SK-N-SH (cell line): ENCODE measurements around the gene MAN2A1.

ENCODE experiments used
- CTCF ChIP-seq: fragments of 200-600 bp; sonication (generic); IDR thresholded peaks from 2 replicates; pipeline ENCODE4 v1.6.1; 2017; ENCODE audit warnings: antibody characterized with exemption, mild to moderate bottlenecking, moderate library complexity
- ELF1 ChIP-seq: IDR thresholded peaks from 2 replicates; pipeline ENCODE4 v1.4.0; 2012
- FOXJ3 ChIP-seq: sonication (generic); formaldehyde crosslinking; IDR thresholded peaks from 2 replicates; pipeline ENCODE4 v1.5.1; 2020; ENCODE audit warnings: mild to moderate bottlenecking, missing genetic modification reagents
- MXI1 ChIP-seq: IDR thresholded peaks from 2 replicates; pipeline ENCODE4 v1.6.1; 2012; ENCODE audit warnings: mild to moderate bottlenecking, low read depth, low read length, improper control_type of control experiment
- POLR2AphosphoS5 ChIP-seq: IDR thresholded peaks from 2 replicates; pipeline ENCODE4 v1.6.1; 2012; ENCODE audit warnings: low read depth, low read length
- REST ChIP-seq: IDR thresholded peaks from 2 replicates; pipeline ENCODE4 v1.6.1; 2012; ENCODE audit warnings: mild to moderate bottlenecking, low read depth, low read length, moderate library complexity
- SMC3 ChIP-seq: IDR thresholded peaks from 2 replicates; pipeline ENCODE4 v1.6.1; 2012; ENCODE audit warnings: low read depth, low read length, improper control_type of control experiment
- TAF1 ChIP-seq: IDR thresholded peaks from 2 replicates; pipeline ENCODE4 v1.6.1; 2012; ENCODE audit warnings: low read depth, mild to moderate bottlenecking, low read length, moderate library complexity, borderline replicate concordance

- TF ChIP-seq FOXJ3 (CRISPR knock-in tag) (no peak), MXI1 (no peak), CTCF (no peak), SMC3 (no peak), REST (no peak), POLR2AphosphoS5 (no peak), ELF1 (no peak), TAF1 (no peak)
Measured at GRCh38 chr5:109849478-109850088, 159.9 kb downstream of the MAN2A1 start.
